HG03280 (cell line): ENCODE data around the gene HUWE1.
"Not testable (repeated sequence)": the region's sequence is repeated elsewhere in the genome, so short reads cannot be mapped to it uniquely, and the experiment has no call there.

Experiments used
- ATAC-seq: cut with Tn5 transposase; IDR thresholded peaks from one replicate; pipeline ENCODE4 v1.9.1; 2021; ENCODE audit warnings: mild to moderate bottlenecking, moderate library complexity; ENCODE audit not compliant: unreplicated experiment

Gene HUWE1

DNA sequence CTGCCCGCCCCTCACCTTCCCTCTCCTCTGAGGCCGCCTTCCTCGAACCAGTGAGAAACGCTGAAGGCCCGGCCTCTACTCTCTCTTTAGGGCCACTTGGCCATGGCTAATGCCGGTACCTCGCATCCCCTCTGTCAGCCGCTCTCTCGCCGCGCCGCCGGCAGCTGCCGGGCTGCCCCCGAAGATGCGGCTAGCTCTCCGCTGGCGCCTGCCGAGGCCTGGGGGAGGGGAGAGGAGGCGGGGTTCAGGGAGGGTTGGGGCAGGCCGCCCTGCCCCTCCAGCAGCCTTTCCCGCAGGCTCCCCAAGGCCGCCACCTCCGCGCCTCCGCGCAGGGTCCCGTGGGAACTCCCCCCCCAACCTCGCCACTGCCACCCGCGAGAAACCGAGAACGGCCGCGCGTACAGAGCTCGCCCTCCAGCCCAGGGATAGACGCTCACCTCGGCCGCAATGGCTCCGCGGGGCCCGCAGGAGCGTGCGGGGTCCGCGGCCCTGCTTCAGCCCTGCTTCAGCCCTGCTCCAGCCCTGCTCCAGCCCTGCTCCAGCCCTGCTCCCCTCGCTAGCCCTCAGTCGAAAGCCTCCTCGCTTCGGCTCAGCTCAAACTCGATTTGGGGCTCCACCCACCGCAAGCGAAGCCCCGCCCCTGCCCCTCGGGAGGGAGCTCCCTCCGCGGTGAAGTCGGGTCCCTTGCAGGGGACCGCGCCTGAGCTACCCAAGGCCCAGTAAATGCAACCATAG, at the start of gene HUWE1:
Gene HUWE1 (minus strand): TSS at position 569 of the 735 bp plus-strand sequence. CDS start 32,612 bp downstream, outside the sequence.
- ATAC-seq, result peak; percentile 38

- ATAC-seq, result no peak
Observed at GRCh38 chrX:53732797-53733196, 46.3 kb upstream of the HUWE1 start.

DNA sequence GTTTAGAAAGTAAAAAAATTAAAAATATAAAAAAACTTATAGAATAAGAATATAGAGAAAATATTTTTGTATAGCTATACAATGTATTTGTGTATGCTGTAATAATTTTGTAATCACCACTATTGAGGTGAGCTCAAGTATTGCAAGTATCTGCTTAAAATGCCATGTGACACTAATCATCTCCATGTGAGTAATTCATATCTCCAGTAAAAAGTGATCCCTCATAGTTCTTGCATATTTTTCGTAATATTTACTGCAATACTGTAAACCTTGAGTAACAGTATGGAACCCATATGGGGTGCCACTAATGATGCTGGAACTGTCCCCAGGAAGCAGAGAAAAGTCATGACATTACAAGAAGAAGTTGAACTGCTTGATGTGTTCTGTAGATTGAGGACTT, 43.2 kb upstream of the HUWE1 start:
- ATAC-seq, result no peak

DNA sequence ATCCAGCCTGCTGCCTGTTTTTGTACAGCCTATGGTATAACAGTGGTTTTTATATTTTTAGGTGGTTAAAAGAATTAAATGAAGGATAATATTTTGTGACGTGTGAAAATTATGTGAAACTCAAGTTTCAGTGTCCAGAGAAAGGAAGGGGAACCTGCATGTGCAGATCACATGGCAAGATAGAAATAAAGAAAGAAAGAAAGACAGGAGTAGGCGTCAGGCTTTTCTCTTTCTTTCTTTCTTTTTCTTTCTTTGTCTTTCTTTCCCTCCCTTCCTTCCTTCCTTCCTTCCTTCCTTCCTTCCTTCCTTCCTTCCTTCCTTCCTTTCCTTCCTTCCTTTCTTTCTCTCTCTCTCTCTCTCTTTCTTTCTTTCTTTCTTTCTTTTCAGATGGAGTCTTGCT, 42.0 kb upstream of the HUWE1 start:
- ATAC-seq, result no peak

DNA sequence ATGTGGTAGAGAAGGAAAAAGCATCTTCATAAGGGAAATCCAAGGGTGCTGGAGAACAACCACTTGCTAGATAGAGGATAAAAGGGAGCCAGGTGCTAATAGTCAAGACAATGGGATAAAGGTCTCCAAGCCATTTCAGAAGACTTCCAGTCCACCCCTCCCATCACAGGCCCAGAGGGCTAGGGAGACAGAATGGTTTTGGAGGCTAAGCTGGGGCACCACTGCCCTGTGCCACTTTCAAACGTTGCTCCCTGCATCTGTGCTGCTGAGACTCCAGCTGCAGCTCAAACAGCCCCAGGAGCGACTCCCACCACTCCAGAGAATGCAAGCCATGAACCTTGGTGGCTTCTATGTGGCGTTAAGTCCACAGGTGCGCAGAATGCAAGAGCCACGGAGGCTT, 38.4 kb upstream of the HUWE1 start:
- ATAC-seq, result no peak

DNA sequence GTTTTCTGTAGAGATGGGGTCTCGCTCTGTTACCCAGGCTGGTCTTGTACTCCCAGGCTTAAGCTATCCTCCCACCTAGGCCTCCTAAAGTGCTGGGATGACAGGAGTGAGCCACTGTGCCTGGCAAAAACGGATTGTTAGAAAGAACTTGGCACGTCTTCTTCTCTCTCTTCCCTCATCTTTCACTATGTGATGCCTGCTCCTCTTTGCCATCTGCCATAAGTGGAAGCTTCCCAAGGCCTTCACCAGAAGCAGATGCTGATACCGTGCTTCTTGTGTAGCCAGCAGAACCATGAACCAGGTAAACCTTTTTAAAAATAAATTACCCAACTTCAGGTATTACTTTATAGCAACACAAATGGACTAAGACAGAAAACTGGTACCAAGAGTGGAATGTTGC, 36.9 kb upstream of the HUWE1 start:
- ATAC-seq, result no peak

DNA sequence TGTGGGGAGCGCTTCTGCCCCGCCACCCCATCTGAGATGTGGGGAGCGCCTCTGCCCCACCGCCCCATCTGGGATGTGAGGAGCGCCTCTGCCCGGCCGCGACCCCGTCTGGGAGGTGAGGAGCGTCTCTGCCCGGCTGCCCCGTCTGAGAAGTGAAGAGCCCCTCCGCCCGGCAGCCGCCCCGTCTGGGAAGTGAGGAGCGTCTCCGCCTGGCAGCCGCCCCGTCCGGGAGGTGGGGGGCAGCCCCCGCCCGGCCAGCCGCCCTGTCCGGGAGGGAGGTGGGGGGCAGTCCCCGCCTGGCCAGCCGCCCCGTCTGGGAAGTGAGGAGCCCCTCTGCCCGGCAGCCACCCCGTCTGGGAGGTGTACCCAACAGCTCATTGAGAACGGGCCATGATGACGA, 35.1 kb upstream of the HUWE1 start:
- ATAC-seq, result not testable (repeated sequence)

DNA sequence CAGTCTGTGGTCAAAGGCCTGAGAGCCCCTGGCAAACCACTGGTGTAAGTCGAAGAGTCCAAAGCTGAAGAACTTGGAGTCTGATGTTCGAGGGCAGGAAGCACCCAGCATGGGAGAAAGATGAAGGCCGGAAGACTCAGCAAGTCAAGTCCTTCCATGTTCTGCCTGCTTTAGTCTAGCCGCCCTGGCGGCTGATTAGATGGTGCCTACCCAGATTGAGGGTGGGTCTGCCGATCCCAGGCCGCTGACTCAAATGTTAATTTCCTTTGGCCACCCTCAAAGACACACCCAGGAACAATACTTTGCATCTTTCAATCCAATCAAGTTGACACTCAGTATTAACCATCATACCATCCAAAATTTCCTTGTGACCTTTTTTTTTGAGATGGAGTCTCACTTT, 33.1 kb upstream of the HUWE1 start:
- ATAC-seq, result not testable (repeated sequence)

DNA sequence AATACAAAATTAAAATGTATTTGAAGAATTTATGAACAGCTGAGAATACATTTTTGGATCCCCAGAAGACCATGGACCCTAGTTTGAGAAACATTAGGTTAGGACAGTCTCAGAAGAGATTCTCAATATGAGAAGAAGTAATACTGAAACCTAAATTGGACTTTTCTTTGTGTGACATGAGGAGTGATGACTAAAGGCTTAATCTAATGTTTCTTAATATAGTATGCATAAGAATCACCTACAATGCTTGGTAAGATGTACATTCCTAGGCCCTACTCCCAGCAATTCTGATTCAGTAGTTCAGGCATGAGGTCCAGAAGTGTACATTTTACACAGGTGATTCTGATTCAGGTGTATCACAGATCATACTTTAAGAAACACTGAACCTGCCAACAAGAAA, 31.6 kb upstream of the HUWE1 start:
- no peak for ATAC-seq

DNA sequence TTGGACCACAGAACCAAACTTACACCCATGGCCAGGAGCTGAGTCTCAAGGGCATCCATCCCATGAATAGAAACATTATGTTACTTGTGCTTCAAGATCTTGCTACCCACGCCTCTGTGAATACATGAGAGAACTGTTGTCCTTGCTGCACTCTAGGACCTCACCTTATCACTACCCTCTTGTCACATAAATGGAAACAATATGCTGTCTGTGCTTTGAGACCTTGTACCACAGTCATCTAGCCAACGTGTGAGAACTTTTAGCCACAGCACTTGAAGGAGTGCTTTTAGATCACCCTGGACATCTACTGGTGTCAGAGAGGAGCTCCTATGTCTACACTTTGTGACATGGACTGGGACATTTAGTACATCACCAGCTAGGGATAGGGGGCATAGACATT, 30.7 kb upstream of the HUWE1 start:
- ATAC-seq, result no peak

DNA sequence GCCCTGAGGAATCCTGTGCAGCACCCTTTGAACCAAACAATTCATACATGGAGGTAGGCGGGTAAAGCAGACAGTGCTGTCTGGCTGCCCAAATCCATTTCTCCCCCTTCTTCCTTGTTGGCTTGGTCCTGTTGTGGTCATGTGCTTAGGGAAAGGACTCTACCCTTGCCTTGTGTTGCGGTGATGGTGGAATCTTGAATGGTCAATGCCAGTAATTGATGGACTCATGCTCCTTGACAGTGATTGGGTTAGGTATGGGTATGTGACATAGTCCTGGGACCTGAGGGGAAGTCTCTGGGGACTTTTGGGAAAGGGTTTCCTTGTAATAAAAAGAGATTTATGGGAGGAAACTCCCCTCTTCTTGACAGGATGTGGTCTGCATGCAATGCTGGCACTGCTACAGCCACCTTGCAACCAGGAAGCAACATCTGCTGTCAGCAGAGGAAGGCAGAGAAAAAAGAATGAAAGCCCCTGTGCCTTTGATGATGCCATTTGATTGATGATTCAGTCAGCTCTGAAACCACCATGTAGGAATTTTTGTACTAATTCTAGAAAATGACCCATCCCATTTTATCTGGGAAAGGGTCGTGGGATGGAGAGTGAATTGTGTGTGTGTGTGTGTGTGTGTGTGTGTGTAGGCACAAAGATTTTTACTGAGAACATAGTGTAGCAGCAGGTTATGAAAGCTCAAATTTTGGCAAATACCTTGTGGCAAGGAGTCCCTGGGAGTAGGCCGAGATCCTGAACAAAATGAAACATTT, 30.0 kb upstream of the HUWE1 start:
- no peak for ATAC-seq

- no peak for ATAC-seq
Observed at GRCh38 chrX:53715346-53715924, 28.9 kb upstream of the HUWE1 start.

DNA sequence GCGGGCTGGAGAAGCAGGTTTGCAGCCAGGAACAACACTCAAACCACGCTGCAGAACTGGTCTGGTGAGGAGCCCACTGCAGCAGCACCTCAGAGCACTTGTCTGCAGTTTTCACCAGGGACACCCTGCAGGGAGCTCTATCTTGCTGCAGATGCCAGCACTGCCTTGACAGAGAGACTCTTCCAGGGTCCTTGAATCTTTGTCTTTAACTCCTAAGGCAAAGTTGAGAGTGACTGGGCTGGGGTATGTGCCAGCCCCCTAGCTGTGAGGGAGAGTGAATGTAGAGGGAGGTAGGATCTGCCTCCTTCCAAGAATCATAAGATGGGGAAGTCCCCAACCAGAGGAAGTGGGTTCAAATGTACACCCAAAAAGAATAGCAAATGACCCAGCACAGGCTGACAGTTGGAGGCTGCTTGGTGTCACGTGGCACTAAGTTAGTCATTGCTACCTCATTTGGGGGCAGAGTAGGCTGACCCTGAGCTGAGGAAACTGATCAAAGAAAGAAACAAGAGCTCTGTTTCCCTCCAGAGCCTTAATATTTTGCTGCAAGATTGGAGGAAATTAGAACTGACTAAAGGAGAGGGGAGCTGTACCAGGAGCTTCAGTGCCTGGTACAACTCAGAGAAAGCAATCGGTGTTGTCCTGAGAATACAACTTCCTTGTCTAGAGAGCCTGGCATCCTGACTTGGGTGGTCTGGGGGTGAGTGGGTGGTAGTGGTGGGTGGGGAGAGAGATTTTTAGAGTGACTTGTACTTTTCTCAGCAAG, 28.2 kb upstream of the HUWE1 start:
- peak; percentile 63 for ATAC-seq

- no peak for ATAC-seq
Observed at GRCh38 chrX:53713987-53714579, 27.6 kb upstream of the HUWE1 start.

GRCh38 chrX:53711436-53711835, 24.9 kb upstream of the HUWE1 start:
- ATAC-seq, result no peak

- no peak for ATAC-seq
Observed at GRCh38 chrX:53704854-53705253, 18.3 kb upstream of the HUWE1 start.

DNA sequence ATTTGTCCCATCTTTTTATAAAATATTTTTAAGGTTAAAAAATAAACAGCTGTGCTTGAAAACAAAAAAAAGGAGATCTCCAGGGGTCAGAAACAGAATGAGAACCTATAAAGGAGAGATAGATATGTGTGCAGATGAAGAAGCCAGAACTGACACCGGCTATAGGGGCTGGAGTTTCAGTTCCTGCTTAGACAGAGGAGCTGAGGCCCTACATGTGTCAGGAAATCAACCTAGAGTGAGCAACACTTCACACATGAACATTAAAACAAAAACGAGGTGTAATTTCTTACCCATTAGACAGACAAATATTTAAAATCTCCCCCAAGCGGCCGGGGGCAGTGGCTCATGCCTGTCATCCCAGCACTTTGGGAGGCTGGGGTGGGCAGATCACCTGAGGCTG, 17.8 kb upstream of the HUWE1 start:
- ATAC-seq, result no peak

GRCh38 chrX:53695946-53696549, 9.5 kb upstream of the HUWE1 start:
- ATAC-seq, result no peak

DNA sequence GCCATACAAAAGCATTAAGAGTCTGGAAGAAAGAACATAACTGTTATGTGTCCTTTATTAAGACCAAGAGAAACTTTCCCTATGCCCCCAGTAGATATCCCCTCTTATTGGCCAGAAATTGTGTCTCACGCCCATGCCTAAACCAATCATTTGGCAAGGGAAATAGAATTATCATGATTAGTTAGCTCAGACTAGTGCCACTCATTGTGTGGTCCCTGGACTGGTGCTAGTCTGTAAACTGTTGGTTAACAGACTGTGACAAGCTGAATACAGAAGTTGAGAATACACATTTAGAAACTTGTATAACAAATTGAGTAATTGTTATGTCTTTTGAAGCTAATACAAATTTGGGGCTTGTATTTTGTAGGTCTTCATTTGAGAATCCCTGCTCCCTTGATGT, 8.1 kb upstream of the HUWE1 start:
- no peak for ATAC-seq

DNA sequence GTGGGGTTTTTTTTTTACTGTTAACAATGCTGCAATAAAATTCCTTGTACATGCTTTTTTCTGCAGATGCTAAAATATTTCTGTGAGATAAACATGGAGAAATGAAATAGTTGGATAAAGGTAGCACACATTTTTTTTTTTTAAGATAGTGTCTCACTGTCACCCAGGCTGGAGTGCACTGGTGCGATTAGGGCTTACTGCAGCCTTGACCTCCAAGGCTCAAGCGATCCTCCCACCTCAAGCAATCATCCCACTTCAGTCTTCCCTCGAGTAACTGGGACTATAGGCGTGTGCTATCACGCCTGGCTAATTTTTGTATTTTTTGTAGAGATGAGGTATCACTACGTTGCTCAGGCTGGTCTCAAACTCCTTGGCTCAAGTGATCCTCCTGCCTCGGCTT, 1.8 kb upstream of the HUWE1 start:
- ATAC-seq, result no peak

- no peak for ATAC-seq
Observed at GRCh38 chrX:53685711-53686110, 808 bp downstream of the HUWE1 start.
